ENCODE measurements around the gene ARMH3. TPM values are rescaled to one million over a fixed set of nuclear protein-coding genes. Genes with fewer than 3 reads are reported as not detected.

ARMH3 gene
- total RNA-seq, 1 experiment from 2014 or later = 17.1 TPM

- CTCF ChIA-PET = interaction anchor here (1.2 to 5.2 kb wide), 2 partner anchors 177 to 182 kb away, joined by 3 to 23 read pairs; no protein-coding TSS in a partner anchor
- peaks cover 10% of the 10 kb centered on the region for H3K36me3 Mint-ChIP-seq
- POLR2A ChIA-PET = no interaction called here
- no peaks in the 10 kb centered on the region for H3K27me3 Mint-ChIP-seq (ENCODE audit: low read depth)
- no peak overlapping the region for H3K27ac Mint-ChIP-seq
- TF ChIP-seq FOXK1 (CRISPR knock-in tag; IDR thresholded peaks at IDR 0.05) (no peak), FOXP4 (CRISPR knock-in tag; IDR thresholded peaks at IDR 0.05) (no peak), NR2C2 (CRISPR knock-in tag; IDR thresholded peaks at IDR 0.05) (no peak), GRHL2 (CRISPR knock-in tag; IDR thresholded peaks at IDR 0.05; ENCODE audit: insufficient replicate concordance, severe bottlenecking) (no peak), ELF4 (CRISPR knock-in tag; IDR thresholded peaks at IDR 0.05; ENCODE audit: low read depth) (no peak), TEAD1 (CRISPR knock-in tag; IDR thresholded peaks at IDR 0.05) (no peak), ZNF416 (CRISPR knock-in tag; IDR thresholded peaks at IDR 0.05) (no peak), ZNF317 (CRISPR knock-in tag; IDR thresholded peaks at IDR 0.05; ENCODE audit: borderline replicate concordance, low read depth) (no peak), KAT7 (CRISPR knock-in tag; IDR thresholded peaks at IDR 0.05; ENCODE audit: borderline replicate concordance) (no peak), HMGA2 (CRISPR knock-in tag; IDR thresholded peaks at IDR 0.05) (no peak), ZBTB21 (CRISPR knock-in tag; IDR thresholded peaks at IDR 0.05; ENCODE audit: borderline replicate concordance) (no peak), ESRRA (CRISPR knock-in tag; IDR thresholded peaks at IDR 0.05; ENCODE audit: borderline replicate concordance) (no peak), ATF1 (CRISPR knock-in tag; IDR thresholded peaks at IDR 0.05) (no peak), MAX (CRISPR knock-in tag; IDR thresholded peaks at IDR 0.05) (no peak), ZNF423 (CRISPR knock-in tag; IDR thresholded peaks at IDR 0.05) (no peak), MLX (CRISPR knock-in tag; IDR thresholded peaks at IDR 0.05) (no peak), CREM (CRISPR knock-in tag; IDR thresholded peaks at IDR 0.05) (no peak), ATF6 (CRISPR knock-in tag; IDR thresholded peaks at IDR 0.05) (no peak), STAT6 (CRISPR knock-in tag; conservative IDR thresholded peaks at IDR 0.05; ENCODE audit: low read depth) (no peak)
- no peaks in the 10 kb centered on the region for H3K9me3 Mint-ChIP-seq
- H3K4me1 Mint-ChIP-seq = peaks cover 12% of the 10 kb centered on the region
- no peak overlapping the region for H3K4me3 Mint-ChIP-seq
- ATAC-seq (no peak), DNase-seq (ENCODE audit: low spot score) (no peak)
Measured at GRCh38 chr10:102017295-102017694, 38.7 kb downstream of the ARMH3 start.

GRCh38 chr10:102016416-102016815 is 39.6 kb downstream of the ARMH3 start:
- POLR2A ChIA-PET = no interaction called here
- CTCF ChIA-PET = interaction anchor here (5.2 kb wide), 1 partner anchor 176 kb away, joined by 23 read pairs; no protein-coding TSS in a partner anchor
- Mint-ChIP-seq H3K9me3 (no peaks in the 10 kb centered on the region), H3K4me3 (no peak overlapping the region), H3K27ac (no peak overlapping the region), H3K4me1 (peaks cover 12% of the 10 kb centered on the region), H3K36me3 (peaks cover 5% of the 10 kb centered on the region; the same call in 1 of the 2 replicates), H3K27me3 (ENCODE audit: low read depth) (no peaks in the 10 kb centered on the region)
- ATAC-seq = no peak
- no peak for DNase-seq (ENCODE audit: low spot score)
- no peak for TF ChIP-seq ZNF317 (CRISPR knock-in tag; IDR thresholded peaks at IDR 0.05; ENCODE audit: borderline replicate concordance, low read depth)
- no peak for TF ChIP-seq ZMAT4 (CRISPR knock-in tag; IDR thresholded peaks at IDR 0.05)
- TF ChIP-seq SMAD4 (CRISPR knock-in tag; IDR thresholded peaks at IDR 0.05) = no peak
- no peak for TF ChIP-seq RELA (CRISPR knock-in tag; IDR thresholded peaks at IDR 0.05; ENCODE audit: borderline replicate concordance)
- TF ChIP-seq NR2C2 (CRISPR knock-in tag; IDR thresholded peaks at IDR 0.05) = no peak
- no peak for TF ChIP-seq GTF2I (CRISPR knock-in tag; conservative IDR thresholded peaks at IDR 0.05)
- TF ChIP-seq ZNF396 (CRISPR knock-in tag; IDR thresholded peaks at IDR 0.05; ENCODE audit: borderline replicate concordance) = no peak
- no peak for TF ChIP-seq AR (CRISPR knock-in tag; IDR thresholded peaks at IDR 0.05)
- TF ChIP-seq FOXJ3 (CRISPR knock-in tag; IDR thresholded peaks at IDR 0.05; ENCODE audit: borderline replicate concordance) = no peak
